ENCODE results near the gene TTN. TPM values are rescaled to one million over a fixed set of nuclear protein-coding genes. Genes with fewer than 3 reads are reported as not detected.

TTN gene
- total RNA-seq, 1 donor from 2014 or later = 2.8 TPM

DNA sequence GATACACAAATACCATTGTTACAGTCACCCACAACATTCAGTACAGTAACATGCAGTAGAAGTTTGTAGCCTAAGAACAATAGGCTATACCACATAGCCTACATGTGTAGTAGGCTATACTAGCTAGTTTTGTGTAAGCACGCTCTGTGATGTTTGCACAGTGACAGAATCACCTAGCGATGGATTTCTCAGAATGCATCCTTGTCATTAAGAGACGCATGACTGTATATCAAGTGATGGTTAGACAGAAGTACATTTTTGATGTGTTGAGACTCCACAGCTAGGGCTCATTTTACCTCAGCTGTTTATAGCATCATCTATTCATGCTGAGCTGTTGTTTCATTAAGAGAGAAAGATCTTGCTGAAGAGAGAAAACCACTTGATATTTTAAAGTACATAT, 307.6 kb downstream of the TTN start:
- intact Hi-C loops (cut with micrococcal nuclease) = no loop called here
- no peak for DNase-seq
- peaks cover 7% of the 10 kb centered on the region for H3K4me1 Mint-ChIP-seq
- H3K9me3 Mint-ChIP-seq = no peaks in the 10 kb centered on the region
- H3K4me3 Mint-ChIP-seq = no peak overlapping the region
- no peak overlapping the region for H3K27ac Mint-ChIP-seq
- no peaks in the 10 kb centered on the region for H3K27me3 Mint-ChIP-seq
- peaks cover 73% of the 10 kb centered on the region for H3K36me3 Mint-ChIP-seq (ENCODE audit: low read depth)

DNA sequence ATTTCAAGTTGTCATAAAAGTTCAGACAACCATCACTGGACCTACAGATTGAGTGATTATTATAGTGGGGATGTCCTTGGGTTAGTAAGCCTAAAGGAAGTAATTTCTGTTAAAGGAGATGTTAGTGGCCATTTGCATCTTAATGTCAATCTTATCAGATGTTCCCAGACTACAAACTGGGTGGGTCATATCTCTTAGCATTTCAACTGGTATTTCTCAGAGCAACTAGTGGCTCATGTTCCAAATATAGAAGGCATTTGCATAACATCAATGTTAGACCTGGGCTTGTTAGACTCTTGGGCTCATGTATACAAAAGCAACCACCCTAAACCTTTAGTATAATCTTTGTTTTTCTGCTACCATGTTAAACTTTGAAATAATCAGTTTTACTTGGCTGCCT, 309.1 kb downstream of the TTN start:
- Mint-ChIP-seq H3K27ac (no peak overlapping the region), H3K27me3 (no peaks in the 10 kb centered on the region), H3K4me1 (peaks cover 7% of the 10 kb centered on the region), H3K9me3 (no peaks in the 10 kb centered on the region), H3K36me3 (ENCODE audit: low read depth) (peaks cover 73% of the 10 kb centered on the region), H3K4me3 (no peak overlapping the region)
- intact Hi-C loops (cut with micrococcal nuclease) = no loop called here
- no peak for DNase-seq

GRCh38 chr2:178496049-178496448, 311.2 kb downstream of the TTN start:
- no peaks in the 10 kb centered on the region for H3K27me3 Mint-ChIP-seq
- H3K4me1 Mint-ChIP-seq = peaks cover 11% of the 10 kb centered on the region
- no peak overlapping the region for H3K27ac Mint-ChIP-seq
- no peaks in the 10 kb centered on the region for H3K9me3 Mint-ChIP-seq
- no peak overlapping the region for H3K4me3 Mint-ChIP-seq
- H3K36me3 Mint-ChIP-seq (ENCODE audit: low read depth) = peaks cover 68% of the 10 kb centered on the region
- no peak for DNase-seq
- intact Hi-C loops (cut with micrococcal nuclease) = no loop called here

DNA sequence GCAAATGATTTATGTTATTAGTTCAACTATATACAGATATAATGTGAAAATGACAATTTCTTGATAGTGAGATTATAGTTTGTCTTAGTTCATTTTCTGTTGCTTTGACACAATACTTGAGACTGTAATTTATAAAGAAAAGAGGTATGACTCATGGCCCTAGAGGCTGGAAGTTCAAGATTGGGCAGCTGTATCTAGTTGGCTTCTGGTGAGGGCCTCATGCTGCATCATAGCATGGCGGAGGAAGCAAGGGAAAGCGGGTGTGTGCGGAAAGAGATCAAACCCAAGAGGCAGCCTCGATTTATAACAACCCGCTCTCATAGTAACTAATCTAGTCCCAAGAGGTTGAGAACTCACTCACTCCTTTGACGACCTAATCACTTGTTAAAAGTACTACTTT, 315.6 kb downstream of the TTN start:
- peaks cover 18% of the 10 kb centered on the region for H3K4me1 Mint-ChIP-seq
- peaks cover 67% of the 10 kb centered on the region for H3K36me3 Mint-ChIP-seq (ENCODE audit: low read depth)
- H3K27me3 Mint-ChIP-seq = no peaks in the 10 kb centered on the region
- no peak overlapping the region for H3K4me3 Mint-ChIP-seq
- no peak overlapping the region for H3K27ac Mint-ChIP-seq
- no peak for DNase-seq
- no peaks in the 10 kb centered on the region for H3K9me3 Mint-ChIP-seq
- intact Hi-C loops (cut with micrococcal nuclease) = no loop called here

- no peaks in the 10 kb centered on the region for H3K9me3 Mint-ChIP-seq
- H3K4me3 Mint-ChIP-seq = no peak overlapping the region
- intact Hi-C loops (cut with micrococcal nuclease) = no loop called here
- H3K36me3 Mint-ChIP-seq (ENCODE audit: low read depth) = peaks cover 35% of the 10 kb centered on the region
- DNase-seq = no peak
- H3K27me3 Mint-ChIP-seq = no peaks in the 10 kb centered on the region
- peaks cover 30% of the 10 kb centered on the region for H3K4me1 Mint-ChIP-seq
- no peak overlapping the region for H3K27ac Mint-ChIP-seq
Observed at GRCh38 chr2:178485356-178485755, 321.9 kb downstream of the TTN start.

DNA sequence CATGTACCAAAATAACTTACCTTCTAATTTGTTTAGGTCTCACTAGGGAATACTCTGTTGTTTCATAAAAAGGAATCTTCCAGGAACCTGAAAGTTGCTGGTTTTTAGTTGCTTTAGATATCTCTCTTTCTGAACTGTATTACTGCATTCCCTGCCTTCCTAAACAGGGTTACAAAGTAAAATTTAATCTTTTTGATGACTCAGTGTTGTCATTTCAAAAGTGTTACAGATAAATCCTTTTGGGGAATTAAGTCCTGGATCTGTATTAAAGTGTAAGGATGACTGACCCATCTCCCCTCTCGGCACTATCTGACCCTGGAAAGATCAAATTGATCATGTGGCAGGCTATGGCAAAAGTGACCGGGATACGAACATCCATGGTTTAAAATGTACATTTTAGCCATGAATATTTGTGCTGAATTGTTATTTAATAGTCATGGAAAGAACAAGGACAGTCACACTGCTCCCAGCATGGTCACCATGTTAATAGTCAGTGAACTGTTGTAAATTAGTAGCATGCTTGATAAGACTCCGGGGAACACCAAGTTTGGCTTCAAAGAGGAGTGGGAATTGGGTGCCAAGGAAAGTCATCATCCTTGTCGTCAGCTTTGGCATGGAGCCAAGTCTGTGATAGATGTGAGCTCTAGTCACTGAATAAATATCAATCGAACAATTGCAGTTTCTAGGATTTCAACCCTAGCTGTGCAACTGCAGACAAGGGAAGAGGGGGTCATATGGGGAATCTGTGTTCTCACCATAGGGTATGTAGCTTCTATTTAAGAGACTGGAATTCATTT, 322.8 kb downstream of the TTN start:
- H3K27me3 Mint-ChIP-seq = no peaks in the 10 kb centered on the region
- no peaks in the 10 kb centered on the region for H3K9me3 Mint-ChIP-seq
- DNase-seq = no peak
- intact Hi-C loops (cut with micrococcal nuclease) = loop anchor here (5.0 kb wide), 1 partner anchor 218 kb away; no protein-coding TSS in a partner anchor
- peaks cover 31% of the 10 kb centered on the region for H3K4me1 Mint-ChIP-seq
- H3K36me3 Mint-ChIP-seq (ENCODE audit: low read depth) = peaks cover 29% of the 10 kb centered on the region
- H3K4me3 Mint-ChIP-seq = no peak overlapping the region
- no peak overlapping the region for H3K27ac Mint-ChIP-seq

GRCh38 chr2:178482437-178482836, 324.8 kb downstream of the TTN start:
- peaks cover 34% of the 10 kb centered on the region for H3K4me1 Mint-ChIP-seq
- H3K27me3 Mint-ChIP-seq = no peaks in the 10 kb centered on the region
- H3K4me3 Mint-ChIP-seq = peak overlapping the region; percentile 93
- DNase-seq = no peak
- H3K27ac Mint-ChIP-seq = no peak overlapping the region
- H3K9me3 Mint-ChIP-seq = no peaks in the 10 kb centered on the region
- H3K36me3 Mint-ChIP-seq (ENCODE audit: low read depth) = peaks cover 20% of the 10 kb centered on the region
- intact Hi-C loops (cut with micrococcal nuclease) = loop anchor here (5.0 kb wide), 1 partner anchor 220 kb away; no protein-coding TSS in a partner anchor

DNA sequence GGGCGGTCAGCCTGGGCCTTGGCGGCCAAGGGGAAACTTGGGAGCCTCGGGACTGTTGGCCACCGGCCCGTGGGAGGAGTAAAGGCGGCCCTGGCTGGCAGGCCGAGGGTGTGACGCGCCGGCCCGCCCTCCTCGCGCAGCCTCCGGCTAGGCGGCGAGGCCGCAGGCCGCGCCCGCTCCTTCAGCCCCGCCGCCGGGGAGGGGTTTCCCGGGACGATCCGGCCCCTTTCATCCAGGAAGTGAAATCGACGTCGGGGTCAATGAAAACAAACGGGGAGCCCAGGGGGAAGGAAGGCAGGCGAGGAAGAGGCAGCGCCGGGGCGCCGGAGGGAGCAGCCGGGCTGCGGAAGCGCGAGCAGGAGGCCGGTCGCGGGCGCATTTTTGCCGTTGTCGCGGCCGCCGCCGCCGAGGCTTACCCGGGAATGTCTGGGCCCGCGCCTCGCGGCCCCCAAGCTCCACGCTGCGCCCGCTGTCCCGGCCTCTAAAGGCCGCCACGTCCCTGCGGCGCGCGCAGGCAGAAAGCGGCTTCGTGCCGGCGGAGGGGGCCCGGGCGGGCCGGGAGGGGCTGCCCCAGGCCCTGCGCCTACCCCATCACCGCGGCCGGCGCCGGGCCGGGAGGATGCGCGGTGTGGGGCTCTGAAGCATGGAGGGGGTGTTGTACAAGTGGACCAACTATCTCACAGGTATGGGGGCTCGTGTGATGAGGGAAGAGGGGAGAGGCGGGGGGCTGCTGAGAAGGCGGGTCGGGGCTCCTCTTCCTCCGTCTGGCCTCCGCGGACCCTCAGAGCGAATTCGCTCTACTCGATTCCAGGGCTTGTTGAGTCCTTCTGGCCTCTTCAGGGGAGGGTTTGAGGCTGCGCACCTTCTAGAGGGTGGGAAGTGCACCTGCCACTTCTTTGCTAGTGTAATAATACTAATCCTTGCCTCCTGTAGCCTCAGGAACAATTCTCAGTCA, 326.7 kb downstream of the TTN start, which contains the start of gene PLEKHA3:
Gene PLEKHA3 (plus strand): TSS at position 231 of the 955 bp plus-strand sequence. CDS start 413 bp downstream, at position 644.
- Mint-ChIP-seq H3K4me1 (peaks cover 38% of the 10 kb centered on the region), H3K4me3 (peak within 1 kb of the TSS; percentile 93), H3K27me3 (no peaks in the 10 kb centered on the region), H3K36me3 (ENCODE audit: low read depth) (peaks cover 5% of the 10 kb centered on the region), H3K9me3 (no peaks in the 10 kb centered on the region), H3K27ac (peak within 1 kb of the TSS; percentile 97)
- DNase-seq = peak; percentile 96
- intact Hi-C loops (cut with micrococcal nuclease) = loop anchor here (5.0 kb wide), 1 partner anchor 222 kb away; no protein-coding TSS in a partner anchor

DNA sequence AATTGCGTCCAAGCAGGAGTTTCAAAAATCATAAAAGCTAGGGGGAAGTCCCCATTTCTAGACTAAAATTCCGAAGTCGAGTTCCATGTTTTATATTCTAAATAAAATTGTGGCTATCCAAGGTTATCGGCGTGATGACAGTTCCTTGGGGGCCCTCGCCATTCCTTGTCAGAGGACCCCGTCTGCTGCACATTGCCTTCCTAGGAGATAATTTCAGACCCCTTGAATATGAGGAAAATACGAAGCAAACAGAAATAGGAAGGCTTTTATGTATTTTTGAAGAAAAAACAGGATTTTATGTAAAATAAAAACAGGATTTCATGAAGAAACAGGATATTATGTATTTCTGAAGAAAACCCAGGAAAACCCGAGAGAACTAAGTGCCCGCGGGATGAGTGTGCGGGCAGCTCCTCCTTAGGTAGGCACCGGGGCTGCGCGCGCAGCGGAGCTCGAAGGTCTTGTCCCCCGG, 327.4 kb downstream of the TTN start:
- Mint-ChIP-seq H3K9me3 (no peaks in the 10 kb centered on the region), H3K27ac (peak overlapping the region; percentile 97), H3K4me3 (peak overlapping the region; percentile 93), H3K27me3 (no peaks in the 10 kb centered on the region), H3K36me3 (ENCODE audit: low read depth) (peaks cover 3% of the 10 kb centered on the region), H3K4me1 (peaks cover 35% of the 10 kb centered on the region)
- no peak for DNase-seq
- intact Hi-C loops (cut with micrococcal nuclease) = loop anchor here (1.0 to 5.0 kb wide), 4 partner anchors 44 to 367 kb away; partner anchors contain the start of gene RBM45

GRCh38 chr2:178479275-178479616, 328.0 kb downstream of the TTN start:
- Mint-ChIP-seq H3K36me3 (ENCODE audit: low read depth) (peaks cover 3% of the 10 kb centered on the region), H3K27ac (peak overlapping the region; percentile 97), H3K9me3 (no peaks in the 10 kb centered on the region), H3K27me3 (no peaks in the 10 kb centered on the region), H3K4me1 (peaks cover 35% of the 10 kb centered on the region), H3K4me3 (peak overlapping the region; percentile 93)
- intact Hi-C loops (cut with micrococcal nuclease) = loop anchor here (1.0 to 2.0 kb wide), 3 partner anchors 44 to 366 kb away; partner anchors contain the start of gene RBM45
- DNase-seq = no peak

DNA sequence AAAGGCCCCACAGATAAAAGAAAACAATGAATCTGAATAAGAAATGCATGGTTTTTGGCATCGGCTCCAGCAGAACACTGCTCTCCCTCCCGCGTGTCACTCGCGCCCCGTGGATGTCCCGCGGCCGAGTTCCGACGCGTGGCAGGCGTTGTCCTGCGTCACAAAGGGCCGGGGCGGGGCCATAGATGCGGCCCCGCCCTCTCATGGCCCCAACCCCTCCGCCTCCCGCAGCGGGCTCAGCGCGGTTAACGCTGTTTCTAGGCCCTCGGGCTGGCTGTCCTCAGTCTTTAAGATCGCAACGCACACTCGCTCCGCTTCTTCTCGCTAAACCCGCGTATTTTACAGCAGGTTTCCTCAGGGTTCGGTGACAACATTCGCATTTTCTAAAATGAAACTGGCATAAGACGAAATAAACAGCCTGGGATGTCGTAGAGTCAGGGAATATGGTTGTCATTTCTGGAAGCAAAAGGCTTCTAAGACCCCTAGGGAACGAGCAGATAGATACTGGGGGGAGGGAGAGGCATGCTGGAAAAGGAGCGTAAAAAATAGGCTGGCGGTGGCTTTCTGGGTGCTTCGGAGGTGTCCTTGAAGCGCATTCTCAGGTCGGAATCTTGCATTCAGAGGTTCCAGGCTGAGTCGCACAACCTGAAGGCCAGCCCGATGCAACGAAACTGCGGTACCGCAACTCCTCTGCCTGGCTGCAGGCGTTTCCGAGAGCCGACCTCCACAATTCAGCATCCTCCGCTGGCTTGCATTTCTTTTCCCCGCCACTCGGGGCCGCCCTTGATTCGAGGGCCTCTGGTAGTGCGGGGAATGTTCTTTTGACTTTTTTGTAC, 328.6 kb downstream of the TTN start, which contains the start of gene FKBP7:
Gene FKBP7 (minus strand): TSS at position 162 of the 836 bp plus-strand sequence. CDS start 101 bp downstream, at position 61.
- DNase-seq = peak; percentile 94
- intact Hi-C loops (cut with micrococcal nuclease) = loop anchor here (1.0 to 2.0 kb wide), 4 partner anchors 27 to 366 kb away; partner anchors contain the start of genes PJVK, PRKRA and RBM45
- peak within 1 kb of the TSS; percentile 93 for H3K4me3 Mint-ChIP-seq
- H3K9me3 Mint-ChIP-seq = no peaks in the 10 kb centered on the region
- no peaks in the 10 kb centered on the region for H3K27me3 Mint-ChIP-seq
- H3K27ac Mint-ChIP-seq = peak within 1 kb of the TSS; percentile 97
- peaks cover 35% of the 10 kb centered on the region for H3K4me1 Mint-ChIP-seq
- H3K36me3 Mint-ChIP-seq (ENCODE audit: low read depth) = peaks cover 3% of the 10 kb centered on the region

- H3K4me3 Mint-ChIP-seq = peak overlapping the region; percentile 93
- peaks cover 3% of the 10 kb centered on the region for H3K36me3 Mint-ChIP-seq (ENCODE audit: low read depth)
- no peaks in the 10 kb centered on the region for H3K9me3 Mint-ChIP-seq
- no peaks in the 10 kb centered on the region for H3K27me3 Mint-ChIP-seq
- intact Hi-C loops (cut with micrococcal nuclease) = loop anchor here (1.0 to 2.0 kb wide), 3 partner anchors 27 to 365 kb away; partner anchors contain the start of genes PJVK, PRKRA and RBM45
- no peak for DNase-seq
- peaks cover 37% of the 10 kb centered on the region for H3K4me1 Mint-ChIP-seq
- H3K27ac Mint-ChIP-seq = peak overlapping the region; percentile 97
Observed at GRCh38 chr2:178478130-178478438, 329.1 kb downstream of the TTN start.
